Stomach (tissue), 4 donors: ENCODE data around the gene CCDC74A.
"Not testable (repeated sequence)": the region's sequence is repeated elsewhere in the genome, so short reads cannot be mapped to it uniquely, and the experiment has no call there.

Source experiments
- CTCF ChIP-seq, 7 experiments: fragments of 450-650 bp in 4 of 7; fragments of 200-600 bp in 3 of 7; sonication (generic) in 3 of 7; IDR thresholded peaks; one replicate each; pipeline ENCODE4 v1.5.1; 2016 to 2019; ENCODE audit warnings: antibody characterized with exemption in 7 of 7, control low read depth in 2 of 7, mild to moderate bottlenecking in 1 of 7
- POLR2AphosphoS5 ChIP-seq, 3 donors: sonication (generic); formaldehyde crosslinking; IDR thresholded peaks; one replicate each; pipeline ENCODE4 v1.6.1; 2016; ENCODE audit warnings: antibody characterized with exemption in 3 of 3

DNA sequence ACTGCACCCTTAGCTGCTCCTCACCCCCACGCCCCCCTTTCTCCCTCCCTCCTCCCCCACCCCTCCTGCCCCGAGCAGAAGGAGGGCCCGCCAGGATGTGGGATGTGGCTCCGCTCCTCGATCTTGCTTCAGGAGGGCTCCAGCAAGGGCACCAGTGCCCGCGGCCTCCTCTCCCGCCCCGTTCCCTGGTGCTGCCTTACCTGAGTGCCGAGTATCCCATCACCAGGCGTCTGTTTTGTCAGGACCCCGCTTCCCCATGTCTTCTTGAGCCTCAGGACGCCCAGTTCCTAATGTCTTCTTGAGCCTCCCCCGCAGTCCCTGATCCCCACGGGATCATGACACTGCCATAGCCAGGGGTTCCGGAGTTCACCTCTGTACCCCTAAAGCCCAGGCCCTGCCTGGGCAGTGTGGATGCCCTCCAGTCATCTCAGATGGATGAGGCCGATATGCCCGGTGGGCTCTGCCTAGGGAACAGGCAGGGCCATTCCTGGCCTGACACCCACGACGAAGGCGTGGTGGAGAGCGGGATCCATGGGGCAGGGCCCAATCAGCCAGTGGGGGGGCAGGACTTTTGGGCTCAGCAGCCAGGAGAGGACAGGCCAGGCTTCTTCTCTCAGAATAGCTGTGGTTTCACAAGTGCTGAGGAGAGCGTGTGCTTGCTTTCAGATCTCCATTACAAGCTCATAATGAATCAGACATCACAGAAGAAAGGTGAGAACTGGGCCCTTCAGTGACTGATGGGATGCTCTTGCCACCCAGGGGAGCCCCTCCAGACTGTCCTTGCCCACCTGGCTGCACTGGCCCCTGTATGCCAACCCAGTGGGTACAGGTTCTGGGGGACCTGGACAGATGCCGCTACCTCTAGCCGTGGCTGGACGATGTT, 1.5 kb downstream of the CCDC74A start:
- not testable (repeated sequence) for TF ChIP-seq CTCF, POLR2AphosphoS5 (IDR thresholded peaks at IDR 0.05)
